IPS DF 19.7 (cell line): ENCODE data around the gene TEAD1.

Source experiments
- DNase-seq: peaks from one replicate; pipeline ENCODE4 v3.0.0-alpha.2; 2013; ENCODE audit warnings: low read depth, low spot score

TEAD1 gene

GRCh38 chr11:12673924-12674570 lies at the start of gene TEAD1:
Gene TEAD1, plus strand, starts transcription at chr11:12674421.
- no peak for DNase-seq

GRCh38 chr11:12624595-12624994 lies 49.6 kb upstream of the TEAD1 start:
- DNase-seq = no peak

- no peak for DNase-seq
These were observed 48.7 kb upstream of the TEAD1 start for GRCh38 chr11:12625438-12626071.

GRCh38 chr11:12626616-12627015 lies 47.6 kb upstream of the TEAD1 start:
- DNase-seq = no peak

- DNase-seq = no peak
These were observed 45.9 kb upstream of the TEAD1 start for GRCh38 chr11:12628314-12628713.

GRCh38 chr11:12629601-12630313 lies 44.5 kb upstream of the TEAD1 start:
- DNase-seq = no peak

GRCh38 chr11:12631651-12632050 lies 42.6 kb upstream of the TEAD1 start:
- no peak for DNase-seq

GRCh38 chr11:12634329-12634728 lies 39.9 kb upstream of the TEAD1 start:
- DNase-seq = no peak

- no peak for DNase-seq
These were observed 37.3 kb upstream of the TEAD1 start for GRCh38 chr11:12636871-12637410.

GRCh38 chr11:12639388-12639787 lies 34.8 kb upstream of the TEAD1 start:
- DNase-seq = no peak

GRCh38 chr11:12640355-12640754 lies 33.9 kb upstream of the TEAD1 start:
- DNase-seq = no peak

GRCh38 chr11:12640926-12641849 lies 33.0 kb upstream of the TEAD1 start:
- DNase-seq = no peak

GRCh38 chr11:12642040-12642439 lies 32.2 kb upstream of the TEAD1 start:
- DNase-seq = no peak

- no peak for DNase-seq
These were observed 31.3 kb upstream of the TEAD1 start for GRCh38 chr11:12642806-12643428.

- no peak for DNase-seq
These were observed 27.7 kb upstream of the TEAD1 start for GRCh38 chr11:12646478-12646877.

- no peak for DNase-seq
These were observed 20.5 kb upstream of the TEAD1 start for GRCh38 chr11:12653729-12654128.

GRCh38 chr11:12655842-12656241 lies 18.4 kb upstream of the TEAD1 start:
- DNase-seq = no peak

GRCh38 chr11:12657336-12657735 lies 16.9 kb upstream of the TEAD1 start:
- no peak for DNase-seq

- no peak for DNase-seq
These were observed 16.2 kb upstream of the TEAD1 start for GRCh38 chr11:12657981-12658380.

GRCh38 chr11:12662101-12662689 lies 12.0 kb upstream of the TEAD1 start:
- no peak for DNase-seq

GRCh38 chr11:12664385-12664784 lies 9.8 kb upstream of the TEAD1 start:
- no peak for DNase-seq
